ENCODE results near the gene NOG.

Gene NOG
- total RNA-seq = 8.1 to 17.9 reads per million in 2 donors

DNA sequence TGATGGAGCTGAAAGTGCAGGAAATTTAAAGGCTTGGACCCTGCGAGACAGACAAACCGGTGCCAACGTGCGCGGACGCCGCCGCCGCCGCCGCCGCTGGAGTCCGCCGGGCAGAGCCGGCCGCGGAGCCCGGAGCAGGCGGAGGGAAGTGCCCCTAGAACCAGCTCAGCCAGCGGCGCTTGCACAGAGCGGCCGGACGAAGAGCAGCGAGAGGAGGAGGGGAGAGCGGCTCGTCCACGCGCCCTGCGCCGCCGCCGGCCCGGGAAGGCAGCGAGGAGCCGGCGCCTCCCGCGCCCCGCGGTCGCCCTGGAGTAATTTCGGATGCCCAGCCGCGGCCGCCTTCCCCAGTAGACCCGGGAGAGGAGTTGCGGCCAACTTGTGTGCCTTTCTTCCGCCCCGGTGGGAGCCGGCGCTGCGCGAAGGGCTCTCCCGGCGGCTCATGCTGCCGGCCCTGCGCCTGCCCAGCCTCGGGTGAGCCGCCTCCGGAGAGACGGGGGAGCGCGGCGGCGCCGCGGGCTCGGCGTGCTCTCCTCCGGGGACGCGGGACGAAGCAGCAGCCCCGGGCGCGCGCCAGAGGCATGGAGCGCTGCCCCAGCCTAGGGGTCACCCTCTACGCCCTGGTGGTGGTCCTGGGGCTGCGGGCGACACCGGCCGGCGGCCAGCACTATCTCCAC lies at the start of gene NOG:
Gene NOG (plus strand): TSS at position 54 of the 674 bp plus-strand sequence. CDS start 525 bp downstream, at position 579.
- DNase-seq = no peak

DNA sequence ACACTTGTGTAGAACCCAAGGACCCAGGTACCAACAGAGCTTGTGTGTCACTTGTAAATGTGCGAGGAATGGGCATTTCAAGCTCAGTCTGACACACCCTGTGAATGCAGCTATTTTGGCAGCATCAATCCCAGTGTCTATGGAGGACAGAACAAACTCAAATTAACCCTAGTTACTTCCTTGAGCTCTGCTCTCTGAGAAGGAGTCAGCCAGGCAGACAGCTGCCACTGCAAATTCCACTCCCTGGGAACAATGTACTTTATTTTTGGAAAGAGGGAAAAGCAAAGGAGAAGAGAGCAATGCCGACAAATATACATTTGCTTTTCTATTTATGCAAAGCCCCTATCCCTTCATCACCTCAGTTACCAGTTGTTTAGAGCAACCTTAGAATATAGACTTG lies 48.4 kb upstream of the NOG start:
- no peak for DNase-seq

DNA sequence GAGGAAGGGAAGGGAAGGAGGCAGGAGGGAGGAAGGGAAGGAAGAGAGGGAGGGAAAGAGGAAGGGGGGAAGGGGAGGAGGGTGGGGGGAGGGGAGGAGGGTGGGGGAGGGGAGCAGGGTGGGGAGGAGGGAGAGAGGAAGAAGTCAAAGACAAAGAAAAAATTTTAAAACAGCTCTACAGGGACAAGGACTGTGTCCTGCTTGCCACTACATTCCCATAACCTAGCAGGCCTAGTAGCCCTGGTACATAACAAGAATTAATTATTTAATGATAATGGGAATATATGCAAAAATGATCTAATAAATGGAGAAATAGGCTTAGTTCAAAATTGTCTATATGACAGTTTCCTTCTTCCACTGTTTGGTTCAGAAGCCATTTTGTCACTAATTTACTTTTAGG lies 47.6 kb upstream of the NOG start:
- no peak for DNase-seq

DNA sequence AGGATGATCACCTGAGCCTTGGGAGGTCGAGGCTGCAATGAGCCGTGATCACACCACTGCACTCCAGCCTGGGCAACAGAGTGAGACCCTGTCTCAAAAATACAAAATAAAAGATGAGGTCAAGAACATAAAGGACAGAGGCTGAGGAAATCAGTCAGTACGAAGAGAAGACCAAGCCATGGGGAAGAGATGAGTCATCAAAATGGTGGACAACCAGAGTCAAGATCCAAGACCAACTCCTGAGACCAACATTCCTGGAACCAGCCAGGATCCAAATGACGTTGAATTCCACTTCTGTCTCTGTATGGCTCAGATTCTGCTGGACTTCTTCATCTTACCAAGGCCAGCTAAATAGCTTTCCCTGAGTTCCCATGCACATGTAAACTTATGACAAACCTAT lies 44.8 kb upstream of the NOG start:
- DNase-seq = no peak

DNA sequence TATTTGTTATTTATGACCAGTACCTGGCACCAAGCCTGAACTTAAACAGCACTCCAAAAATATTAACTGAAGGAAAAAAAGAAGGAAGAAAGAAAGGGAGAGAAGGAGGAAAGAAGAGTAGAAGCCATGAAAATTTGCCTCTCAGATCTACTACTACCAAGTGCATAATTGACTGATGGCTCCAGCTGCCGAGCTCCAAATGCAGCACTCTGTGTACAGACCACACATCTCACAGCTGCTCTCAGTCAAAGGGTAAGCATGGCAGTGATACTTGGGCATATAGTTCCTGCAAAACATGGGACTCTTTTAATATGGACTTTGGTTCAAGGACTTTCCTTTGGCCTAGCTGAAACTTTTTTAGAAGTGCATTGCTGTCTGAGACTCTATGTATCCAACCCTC lies 44.0 kb upstream of the NOG start:
- DNase-seq = no peak

DNA sequence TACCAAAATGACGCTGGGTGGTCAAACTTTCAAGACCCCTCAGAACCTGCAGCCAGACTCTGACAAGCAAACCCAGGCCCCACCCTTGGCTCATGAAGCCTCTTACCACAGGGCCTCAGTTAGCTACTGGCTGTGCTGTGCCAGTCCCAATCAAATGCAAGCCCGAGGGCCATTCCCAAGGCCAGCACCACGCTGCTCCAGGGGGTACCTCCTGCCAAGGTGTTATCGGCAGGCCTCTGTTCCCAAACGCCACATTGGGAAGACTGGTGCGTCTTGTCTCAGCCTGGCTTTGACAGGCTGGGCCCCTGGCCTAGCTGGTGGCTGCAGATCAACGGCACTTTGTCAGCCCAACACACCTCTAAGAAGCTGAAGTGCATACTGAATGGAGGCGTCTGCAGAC lies 35.8 kb upstream of the NOG start:
- DNase-seq = no peak

DNA sequence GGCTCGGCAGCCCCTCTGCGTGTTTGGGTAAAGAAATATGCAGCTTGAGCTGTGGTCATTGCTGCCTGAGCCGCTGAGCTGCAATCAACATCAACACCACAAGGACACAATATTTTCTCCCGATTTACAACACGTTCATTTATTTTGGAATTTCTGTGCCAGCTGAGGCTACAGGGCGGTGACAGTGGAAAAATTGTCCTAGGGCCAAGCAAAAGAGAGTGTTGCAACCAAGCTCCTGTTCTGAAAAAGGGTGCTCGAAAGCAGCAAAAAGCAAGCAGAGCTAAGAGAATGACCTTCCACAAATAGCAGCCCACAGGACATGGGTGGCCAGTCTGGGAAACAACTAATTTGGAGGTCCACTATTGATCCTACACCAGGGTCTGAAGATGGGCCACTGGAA lies 35.4 kb upstream of the NOG start:
- no peak for DNase-seq

DNA sequence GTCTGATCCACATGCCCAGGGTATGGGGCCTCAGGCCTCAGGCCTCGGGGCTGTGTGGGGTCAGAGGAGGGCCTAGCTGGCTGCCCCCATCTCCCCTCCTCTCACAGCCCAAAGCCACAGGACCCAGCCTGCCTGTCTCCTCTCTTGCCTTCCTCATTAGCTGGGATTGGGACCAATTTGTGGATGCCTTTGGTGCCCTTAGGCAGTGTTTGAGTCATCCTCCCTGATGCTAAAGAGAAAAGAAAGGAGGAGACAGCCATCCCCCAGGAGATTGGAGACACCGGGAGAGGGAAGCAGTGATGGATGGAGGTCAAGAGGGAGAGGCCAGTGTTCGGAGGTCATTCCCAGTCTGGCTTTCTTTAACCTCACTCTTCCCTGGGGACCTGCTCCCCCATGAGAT lies 23.3 kb upstream of the NOG start:
- DNase-seq = no peak

DNA sequence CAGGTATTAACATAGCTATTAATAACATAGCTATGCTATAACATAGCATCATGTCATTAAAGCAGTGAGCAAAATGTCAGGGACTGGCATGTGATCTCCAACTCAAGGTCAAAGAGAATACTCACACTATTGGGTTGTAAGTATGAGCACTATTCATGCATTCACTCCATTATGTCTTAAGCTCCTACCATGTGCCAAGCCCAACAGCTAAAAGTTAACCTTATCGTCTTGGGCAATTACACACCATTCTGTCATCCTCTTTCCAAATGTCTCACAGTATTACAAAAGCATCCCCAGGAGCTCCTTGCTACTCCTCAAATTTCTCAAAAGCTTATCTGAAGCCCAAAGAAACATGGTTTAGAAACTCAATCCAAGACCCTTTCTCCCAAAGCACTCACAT lies 22.0 kb upstream of the NOG start:
- DNase-seq = no peak

DNA sequence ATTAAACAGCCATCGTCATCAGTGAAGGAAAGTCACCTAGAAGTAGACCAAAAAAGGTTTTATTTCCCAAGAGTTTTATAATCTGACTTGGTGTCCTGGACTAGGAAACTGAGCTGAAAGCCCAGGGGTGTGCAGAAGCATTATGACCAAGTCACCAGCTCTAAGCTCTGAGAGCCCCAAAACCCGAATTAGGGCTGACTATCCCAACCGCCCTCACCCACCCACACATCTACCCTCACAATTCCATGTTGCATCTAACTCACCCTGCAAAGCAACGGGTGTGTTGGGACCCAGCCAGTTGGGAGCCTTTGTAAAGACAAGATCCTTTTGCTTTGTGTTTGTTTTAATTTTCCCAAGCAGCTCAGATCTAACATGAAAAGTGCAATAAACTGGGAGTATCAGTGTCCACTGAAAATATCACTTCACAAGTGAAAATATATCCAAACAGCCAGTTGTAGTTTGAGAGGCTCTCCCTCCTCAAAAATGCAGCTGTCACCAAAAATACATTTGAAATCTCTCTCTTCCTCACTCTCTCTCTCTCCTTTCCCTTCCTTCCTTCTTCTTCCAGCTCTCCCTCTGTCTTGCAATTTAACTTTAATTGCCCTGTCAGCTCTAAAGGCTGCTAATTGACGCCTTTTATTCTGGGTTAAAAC lies 16.2 kb upstream of the NOG start:
- DNase-seq = no peak

DNA sequence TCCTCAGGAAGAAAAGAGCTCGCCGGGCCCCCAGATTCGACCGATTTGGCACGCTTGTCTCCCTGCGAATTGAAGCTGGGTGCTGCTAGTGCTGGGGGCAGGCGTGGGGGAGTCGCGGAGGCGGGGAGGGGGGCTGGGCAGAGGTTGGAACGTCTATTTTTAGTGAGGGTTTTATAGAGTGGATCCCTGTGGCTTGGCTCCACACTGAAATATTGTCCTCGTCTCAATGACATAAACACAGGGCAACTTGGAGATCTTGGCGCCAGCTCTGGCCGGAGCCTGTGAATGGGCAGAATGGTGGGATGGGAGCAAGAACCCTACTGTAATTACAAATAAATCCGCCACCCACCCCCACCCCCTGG lies 15.7 kb upstream of the NOG start:
- no peak for DNase-seq

DNA sequence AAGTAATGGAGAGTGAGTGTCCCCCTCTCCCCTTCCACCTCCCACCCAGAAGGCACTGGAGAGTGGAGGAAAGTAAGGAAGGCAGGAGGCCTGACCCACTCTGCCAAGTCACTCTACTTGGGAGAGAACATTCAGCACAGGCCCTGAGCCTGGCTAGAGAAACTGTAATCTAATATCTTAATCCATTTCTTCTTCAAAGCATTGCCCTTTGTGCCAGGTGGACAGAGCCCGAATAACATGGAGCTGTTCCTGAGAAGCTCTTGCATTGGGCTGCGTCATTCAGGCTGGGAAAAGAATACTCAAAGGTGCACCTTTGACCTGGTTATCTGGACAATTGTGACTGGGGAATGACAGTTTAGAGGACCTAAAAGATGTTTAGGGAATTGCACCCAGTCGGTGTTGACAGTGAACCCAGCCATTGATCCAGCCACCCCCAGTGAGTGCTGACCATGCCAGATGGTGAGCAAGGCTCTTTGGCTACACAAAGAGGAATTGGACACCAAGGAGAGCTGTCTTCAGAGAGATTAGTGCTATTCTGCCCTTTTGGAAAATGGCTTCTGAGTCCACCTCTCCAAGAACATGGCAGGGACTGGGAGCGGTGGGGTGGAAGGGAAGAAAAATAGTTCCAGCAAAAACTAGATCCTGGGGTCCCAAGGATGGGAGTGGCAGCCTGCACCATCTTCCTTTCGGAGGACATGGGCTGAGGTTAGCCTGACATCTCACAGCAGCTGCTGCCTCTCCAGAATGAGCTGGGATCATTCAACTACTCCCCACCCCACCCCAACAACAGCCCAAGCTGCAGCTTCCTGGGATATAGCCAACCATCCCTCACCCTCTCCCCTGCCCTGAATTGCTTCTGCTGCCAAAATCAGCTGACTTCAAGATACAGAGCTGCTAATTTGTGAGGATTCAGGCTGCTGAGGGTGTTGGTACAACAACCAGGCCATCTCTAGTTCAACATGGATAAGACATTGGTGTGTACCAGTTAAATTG lies 11.6 kb upstream of the NOG start:
- DNase-seq = no peak

DNA sequence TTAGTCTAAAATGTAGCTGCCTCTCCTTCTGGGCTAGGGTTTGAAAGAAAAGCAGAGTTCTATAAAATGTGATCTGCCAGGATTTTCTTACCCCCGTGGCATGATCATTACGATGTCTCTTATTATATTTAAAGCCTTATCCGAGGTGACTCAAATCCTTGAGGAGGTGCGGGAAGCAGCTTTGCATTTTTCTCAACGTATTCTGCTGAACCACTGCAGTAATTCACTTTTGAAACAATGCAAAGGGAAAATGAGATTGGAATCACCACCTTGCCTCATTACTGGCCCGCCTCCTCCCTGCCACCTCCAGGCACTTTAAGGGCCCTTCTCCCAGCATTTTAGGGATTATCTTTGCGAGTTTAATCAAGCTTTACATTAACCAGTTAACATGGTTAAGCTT lies 9.7 kb upstream of the NOG start:
- DNase-seq = no peak

DNA sequence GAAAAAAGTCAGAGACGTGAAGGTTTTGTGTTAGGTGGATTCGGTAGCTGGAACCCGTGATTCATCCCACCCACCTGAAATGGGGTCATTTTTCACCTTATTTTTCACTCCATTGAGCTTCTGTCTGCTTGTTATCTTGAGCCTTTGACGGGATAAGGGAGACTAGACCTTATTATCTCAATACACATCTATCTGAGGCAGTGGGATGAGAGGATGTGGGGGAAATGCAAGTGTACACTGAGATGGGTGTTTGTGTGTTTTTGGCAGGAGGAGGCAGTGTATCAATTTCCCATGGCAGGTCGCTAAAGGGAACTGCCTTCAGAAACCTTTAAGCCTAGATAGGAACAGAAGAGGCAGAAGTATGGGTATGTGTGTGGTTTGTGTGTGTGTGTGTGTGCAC lies 6.2 kb upstream of the NOG start:
- no peak for DNase-seq

DNA sequence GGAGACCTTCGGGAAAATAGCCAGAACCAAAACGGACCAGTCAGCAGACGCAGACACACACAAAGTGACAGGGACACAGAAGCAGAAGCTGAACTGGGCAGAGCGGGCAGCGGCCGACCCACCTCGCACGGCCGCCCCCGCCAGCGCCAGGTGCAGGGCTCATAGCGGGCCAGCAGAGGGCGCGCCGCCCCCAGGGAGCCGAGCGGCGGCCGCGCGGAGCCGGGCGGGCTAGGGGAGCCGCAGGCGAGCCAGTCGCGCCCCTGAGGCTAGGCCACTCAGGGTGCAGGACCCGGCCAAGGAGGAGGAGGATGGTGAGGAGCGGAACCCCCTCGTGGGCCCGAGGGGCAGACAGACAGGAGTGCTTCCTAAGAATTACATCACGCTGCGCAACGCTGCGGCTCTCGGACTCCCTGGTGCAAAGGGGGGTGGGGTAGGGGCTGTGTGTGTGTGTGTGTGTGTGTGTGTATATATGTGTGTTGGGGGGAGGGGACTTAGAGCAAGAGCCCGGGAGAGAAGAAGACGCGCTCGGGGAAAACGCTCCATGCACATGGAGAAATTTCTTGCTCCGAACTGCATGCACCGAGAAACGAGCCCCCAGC lies 913 bp upstream of the NOG start:
- no peak for DNase-seq

DNA sequence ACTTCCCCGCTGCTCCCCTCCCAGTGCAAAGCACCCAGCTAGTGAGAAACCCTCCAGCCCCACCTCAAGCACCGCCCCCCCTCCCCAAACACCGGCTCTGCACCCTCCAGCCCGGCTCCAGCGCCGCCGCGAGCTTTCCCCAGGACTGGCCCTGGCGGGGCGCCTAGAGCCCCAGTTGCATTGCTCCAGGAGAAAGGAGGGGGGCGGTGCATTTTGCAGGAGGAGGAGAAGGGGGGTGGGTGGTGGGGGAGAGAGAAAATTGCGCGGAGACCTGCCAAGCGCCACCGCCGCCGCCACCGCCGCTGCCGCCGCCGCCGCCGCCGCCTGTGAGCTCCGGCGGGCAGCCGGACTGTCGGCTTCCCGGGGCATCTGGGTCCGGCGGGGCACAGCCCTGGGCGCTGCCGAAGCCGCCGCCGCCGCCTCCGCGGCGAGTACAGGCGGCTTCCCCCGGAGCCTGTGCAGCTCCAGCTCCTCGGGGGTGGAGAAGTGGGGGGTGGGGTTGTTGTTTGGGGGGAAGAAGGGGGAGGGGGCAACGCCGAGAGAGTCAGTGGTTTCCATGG lies 333 bp upstream of the NOG start:
- DNase-seq = no peak

DNA sequence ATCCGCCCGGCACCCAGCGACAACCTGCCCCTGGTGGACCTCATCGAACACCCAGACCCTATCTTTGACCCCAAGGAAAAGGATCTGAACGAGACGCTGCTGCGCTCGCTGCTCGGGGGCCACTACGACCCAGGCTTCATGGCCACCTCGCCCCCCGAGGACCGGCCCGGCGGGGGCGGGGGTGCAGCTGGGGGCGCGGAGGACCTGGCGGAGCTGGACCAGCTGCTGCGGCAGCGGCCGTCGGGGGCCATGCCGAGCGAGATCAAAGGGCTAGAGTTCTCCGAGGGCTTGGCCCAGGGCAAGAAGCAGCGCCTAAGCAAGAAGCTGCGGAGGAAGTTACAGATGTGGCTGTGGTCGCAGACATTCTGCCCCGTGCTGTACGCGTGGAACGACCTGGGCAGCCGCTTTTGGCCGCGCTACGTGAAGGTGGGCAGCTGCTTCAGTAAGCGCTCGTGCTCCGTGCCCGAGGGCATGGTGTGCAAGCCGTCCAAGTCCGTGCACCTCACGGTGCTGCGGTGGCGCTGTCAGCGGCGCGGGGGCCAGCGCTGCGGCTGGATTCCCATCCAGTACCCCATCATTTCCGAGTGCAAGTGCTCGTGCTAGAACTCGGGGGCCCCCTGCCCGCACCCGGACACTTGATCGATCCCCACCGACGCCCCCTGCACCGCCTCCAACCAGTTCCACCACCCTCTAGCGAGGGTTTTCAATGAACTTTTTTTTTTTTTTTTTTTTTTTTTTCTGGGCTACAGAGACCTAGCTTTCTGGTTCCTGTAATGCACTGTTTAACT lies 1.0 kb downstream of the NOG start:
- no peak for DNase-seq

DNA sequence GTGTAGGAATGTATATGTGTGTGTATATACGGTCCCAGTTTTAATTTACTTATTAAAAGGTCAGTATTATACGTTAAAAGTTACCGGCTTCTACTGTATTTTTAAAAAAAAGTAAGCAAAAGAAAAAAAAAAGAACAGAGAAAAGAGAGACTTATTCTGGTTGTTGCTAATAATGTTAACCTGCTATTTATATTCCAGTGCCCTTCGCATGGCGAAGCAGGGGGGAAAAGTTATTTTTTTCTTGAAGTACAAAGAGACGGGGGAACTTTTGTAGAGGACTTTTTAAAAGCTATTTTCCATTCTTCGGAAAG lies 1.6 kb downstream of the NOG start:
- no peak for DNase-seq

DNA sequence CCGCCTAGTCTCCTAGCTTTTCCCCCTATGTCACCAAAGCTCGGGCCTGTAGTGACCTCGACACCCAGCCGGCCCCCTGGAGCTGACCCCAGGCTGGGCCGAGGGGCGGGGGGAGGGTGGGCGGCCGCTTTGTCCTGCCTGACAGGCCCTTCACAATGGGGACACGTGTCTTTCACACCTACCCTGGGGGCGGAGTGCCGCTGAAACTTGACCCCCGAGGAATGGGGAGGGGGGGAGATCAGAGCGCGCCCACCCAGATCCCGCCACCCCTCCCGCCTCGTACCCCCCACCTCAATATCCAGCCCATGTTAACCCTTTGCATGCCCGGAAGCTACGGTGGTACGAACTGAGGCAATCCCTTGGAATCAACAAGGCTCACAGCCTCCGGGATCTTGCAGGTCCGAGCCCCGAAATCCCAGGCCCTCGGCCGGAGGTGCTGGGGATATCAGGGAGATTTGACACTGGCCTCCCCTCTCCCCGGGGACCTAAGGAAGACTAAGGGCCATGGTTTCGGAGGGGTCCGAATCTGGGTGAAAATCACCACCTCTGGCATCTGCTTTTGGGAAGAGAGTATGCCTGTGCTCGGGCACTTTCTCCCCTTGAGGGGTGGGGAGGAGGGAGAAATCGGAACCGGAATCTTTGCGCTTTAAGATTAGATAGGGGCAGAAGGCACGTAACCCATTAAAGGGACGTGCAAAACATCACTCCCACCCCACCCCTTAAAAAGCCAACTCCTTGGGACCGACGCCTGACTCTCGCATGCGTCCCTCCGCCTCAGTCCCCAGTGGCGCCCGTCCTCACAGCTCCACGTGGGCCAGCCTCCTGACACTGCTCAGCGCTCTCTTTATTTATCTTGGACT lies 2.6 kb downstream of the NOG start:
- DNase-seq = no peak

DNA sequence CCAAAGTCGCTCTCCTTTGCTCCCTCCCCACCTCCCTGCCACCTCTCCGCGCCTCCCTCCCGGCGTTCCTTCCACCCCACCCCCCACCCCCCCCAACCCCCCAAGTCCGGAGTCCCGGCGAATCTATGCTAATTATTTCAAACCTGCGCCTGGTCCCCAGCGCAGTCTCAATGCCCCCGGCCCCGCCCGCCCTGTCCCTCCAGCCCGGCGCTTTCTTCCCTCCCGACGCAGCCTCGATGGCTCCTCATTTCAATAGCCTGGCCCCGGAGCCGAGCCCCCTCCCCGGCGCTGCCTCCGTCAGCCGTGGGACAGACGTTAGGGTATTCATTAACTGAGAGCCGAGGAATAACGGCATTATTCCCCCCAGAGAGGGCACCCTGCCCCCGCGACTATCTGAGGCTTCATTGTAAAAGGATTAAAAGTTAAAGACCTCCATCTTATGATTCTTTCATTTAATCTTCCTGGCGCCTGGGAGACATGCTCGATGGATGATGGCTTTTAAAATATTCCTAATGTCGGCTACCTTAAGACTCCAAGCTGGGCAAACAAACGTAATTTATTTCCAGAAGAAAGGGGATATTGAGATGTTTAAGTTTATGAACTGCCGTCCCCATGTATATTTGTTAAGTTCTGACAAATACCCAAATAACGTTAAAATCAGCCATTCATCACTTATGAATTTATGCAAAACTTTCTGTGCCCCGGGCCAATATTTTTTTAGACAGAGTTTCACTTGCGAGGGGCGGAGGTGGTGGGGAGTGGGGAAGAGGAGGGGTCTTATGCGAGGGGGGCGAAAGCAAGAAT lies 3.4 kb downstream of the NOG start:
- DNase-seq = no peak
